Neural cell (in vitro differentiated cells): ENCODE measurements around the gene FGD5.

Experiments used
- EZH2 ChIP-seq: fragments of 200-600, 300-800 bp; shearing (Covaris generic), sonication (generic); IDR thresholded peaks from 2 replicates; pipeline ENCODE4 v1.6.1; 2014; ENCODE audit warnings: antibody characterized with exemption, low read length, borderline replicate concordance, mild to moderate bottlenecking; ENCODE audit not compliant: insufficient read depth, poor library complexity, severe bottlenecking
- POLR2AphosphoS5 ChIP-seq: IDR thresholded peaks from 2 replicates; pipeline ENCODE4 v1.6.1; 2012
- TF ChIP-seq, protein P1 (sequence below): fragments of 450-650 bp; IDR thresholded peaks from 2 replicates; pipeline ENCODE4 v1.5.1; 2014; ENCODE audit warnings: antibody characterized with exemption, mild to moderate bottlenecking, moderate library complexity; ENCODE audit not compliant: poor library complexity, severe bottlenecking

GRCh38 chr3:14801031-14801430 lies 17.7 kb upstream of the FGD5 start:
- no peak for TF ChIP-seq EZH2
- TF ChIP-seq, protein P1, sequence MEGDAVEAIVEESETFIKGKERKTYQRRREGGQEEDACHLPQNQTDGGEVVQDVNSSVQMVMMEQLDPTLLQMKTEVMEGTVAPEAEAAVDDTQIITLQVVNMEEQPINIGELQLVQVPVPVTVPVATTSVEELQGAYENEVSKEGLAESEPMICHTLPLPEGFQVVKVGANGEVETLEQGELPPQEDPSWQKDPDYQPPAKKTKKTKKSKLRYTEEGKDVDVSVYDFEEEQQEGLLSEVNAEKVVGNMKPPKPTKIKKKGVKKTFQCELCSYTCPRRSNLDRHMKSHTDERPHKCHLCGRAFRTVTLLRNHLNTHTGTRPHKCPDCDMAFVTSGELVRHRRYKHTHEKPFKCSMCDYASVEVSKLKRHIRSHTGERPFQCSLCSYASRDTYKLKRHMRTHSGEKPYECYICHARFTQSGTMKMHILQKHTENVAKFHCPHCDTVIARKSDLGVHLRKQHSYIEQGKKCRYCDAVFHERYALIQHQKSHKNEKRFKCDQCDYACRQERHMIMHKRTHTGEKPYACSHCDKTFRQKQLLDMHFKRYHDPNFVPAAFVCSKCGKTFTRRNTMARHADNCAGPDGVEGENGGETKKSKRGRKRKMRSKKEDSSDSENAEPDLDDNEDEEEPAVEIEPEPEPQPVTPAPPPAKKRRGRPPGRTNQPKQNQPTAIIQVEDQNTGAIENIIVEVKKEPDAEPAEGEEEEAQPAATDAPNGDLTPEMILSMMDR = no peak
- no peak for TF ChIP-seq POLR2AphosphoS5
